Measurements from ENCODE around the gene RCOR2. TPM values are rescaled to one million over a fixed set of nuclear protein-coding genes. Genes with fewer than 3 reads are reported as not detected.

Gene RCOR2
- polyA plus RNA-seq, 3 donors, result 10.4 to 11.8 (median 11.4) TPM

DNA sequence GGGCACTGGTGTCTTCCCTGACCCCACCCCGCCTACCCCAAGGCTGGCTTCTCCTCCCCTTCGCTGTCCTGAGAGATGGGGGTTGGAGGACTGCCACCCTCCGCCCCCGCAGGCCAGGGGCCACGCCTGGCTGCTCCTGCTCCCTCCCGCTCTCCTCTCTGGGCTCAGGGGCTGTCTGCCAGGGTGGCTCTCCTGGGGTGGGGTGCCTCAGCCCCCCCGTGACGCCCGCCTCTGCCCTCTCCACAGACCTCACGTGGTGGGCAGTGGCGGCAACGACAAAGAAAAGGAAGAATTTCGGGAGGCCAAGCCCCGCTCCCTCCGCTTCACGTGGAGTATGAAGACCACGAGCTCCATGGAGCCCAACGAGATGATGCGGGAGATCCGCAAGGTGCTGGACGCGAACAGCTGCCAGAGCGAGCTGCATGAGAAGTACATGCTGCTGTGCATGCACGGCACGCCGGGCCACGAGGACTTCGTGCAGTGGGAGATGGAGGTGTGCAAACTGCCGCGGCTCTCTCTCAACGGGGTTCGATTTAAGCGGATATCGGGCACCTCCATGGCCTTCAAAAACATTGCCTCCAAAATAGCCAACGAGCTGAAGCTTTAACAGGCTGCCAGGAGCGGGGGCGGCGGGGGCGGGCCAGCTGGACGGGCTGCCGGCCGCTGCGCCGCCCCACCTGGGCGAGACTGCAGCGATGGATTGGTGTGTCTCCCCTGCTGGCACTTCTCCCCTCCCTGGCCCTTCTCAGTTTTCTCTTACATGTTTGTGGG, 8.1 kb downstream of the RCOR2 start:
- DNase-seq (ENCODE audit: low read depth in 3 of 3, low spot score in 2 of 3), result no peak

GRCh38 chr11:63907808-63908530, 9.0 kb downstream of the RCOR2 start:
- no peak for DNase-seq (ENCODE audit: low read depth in 3 of 3, low spot score in 2 of 3)

GRCh38 chr11:63907063-63907462, 9.9 kb downstream of the RCOR2 start:
- no peak for DNase-seq (ENCODE audit: low read depth in 3 of 3, low spot score in 2 of 3)

DNA sequence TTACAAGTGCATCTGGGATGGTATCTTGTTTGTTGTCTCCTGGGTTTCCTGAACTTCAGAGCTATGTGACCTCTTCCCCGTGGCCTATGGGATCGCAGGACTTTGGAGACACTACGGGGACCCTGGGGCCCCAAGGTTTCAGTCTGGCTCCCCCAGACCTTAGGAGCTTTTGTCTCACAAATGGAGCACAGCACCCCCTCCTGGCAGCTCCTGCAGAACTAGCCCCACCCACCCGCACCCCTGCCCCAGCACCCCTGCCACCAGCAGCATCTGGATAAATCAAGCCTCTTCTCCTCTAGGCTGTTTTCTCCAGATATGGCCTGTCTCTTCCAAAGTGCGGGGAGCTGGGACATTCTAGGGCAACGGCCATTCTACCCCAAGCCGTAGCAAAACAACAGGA, 10.4 kb downstream of the RCOR2 start:
- DNase-seq (ENCODE audit: low read depth in 3 of 3, low spot score in 2 of 3), result no peak

GRCh38 chr11:63906087-63906486, 10.9 kb downstream of the RCOR2 start:
- DNase-seq (ENCODE audit: low read depth in 3 of 3, low spot score in 2 of 3), result no peak

DNA sequence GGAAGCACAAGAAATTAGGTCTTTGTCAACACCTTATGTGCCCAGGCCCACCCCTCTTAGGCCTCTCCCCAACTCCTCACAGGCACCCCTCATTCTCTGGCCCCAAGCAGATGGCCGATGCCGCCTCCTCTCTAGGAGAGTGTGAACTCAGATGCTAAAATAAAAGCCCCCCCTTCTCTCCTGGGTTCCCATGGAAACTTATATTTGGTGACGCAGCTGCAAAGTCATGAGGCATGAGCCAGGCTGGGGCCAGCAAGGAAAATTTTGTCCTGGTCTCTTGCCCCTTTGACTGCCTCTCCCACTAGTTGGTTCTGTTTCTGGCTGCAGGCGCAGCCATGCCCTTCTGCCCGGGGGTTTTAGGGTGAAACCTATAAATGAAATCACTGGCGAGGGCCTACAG, 11.8 kb downstream of the RCOR2 start:
- DNase-seq (ENCODE audit: low read depth in 3 of 3, low spot score in 2 of 3), result no peak

GRCh38 chr11:63904743-63905142, 12.2 kb downstream of the RCOR2 start:
- DNase-seq (ENCODE audit: low read depth in 3 of 3, low spot score in 2 of 3), result no peak

DNA sequence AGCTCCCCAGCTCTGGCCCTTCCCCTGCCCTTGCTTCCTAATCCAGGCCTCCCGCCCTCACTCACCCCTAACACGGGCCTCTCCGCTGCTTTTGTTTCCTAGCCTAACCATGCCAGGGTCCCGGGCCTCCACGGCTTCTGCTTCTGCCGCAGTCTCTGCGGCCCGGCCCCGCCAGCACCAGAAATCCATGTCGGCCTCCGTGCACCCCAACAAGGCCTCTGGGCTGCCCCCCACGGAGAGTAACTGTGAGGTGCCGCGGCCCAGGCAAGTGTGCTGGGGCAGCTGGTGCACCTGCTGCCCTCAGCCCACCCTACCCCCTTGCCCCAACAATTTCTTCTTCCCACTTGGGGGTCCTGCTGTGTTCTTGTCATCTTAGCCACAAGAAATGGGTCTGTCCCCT, 13.1 kb downstream of the RCOR2 start:
- DNase-seq (ENCODE audit: low read depth in 3 of 3, low spot score in 2 of 3), result no peak

GRCh38 chr11:63901660-63902059, 15.3 kb downstream of the RCOR2 start:
- DNase-seq (ENCODE audit: low read depth in 3 of 3, low spot score in 2 of 3), result no peak

DNA sequence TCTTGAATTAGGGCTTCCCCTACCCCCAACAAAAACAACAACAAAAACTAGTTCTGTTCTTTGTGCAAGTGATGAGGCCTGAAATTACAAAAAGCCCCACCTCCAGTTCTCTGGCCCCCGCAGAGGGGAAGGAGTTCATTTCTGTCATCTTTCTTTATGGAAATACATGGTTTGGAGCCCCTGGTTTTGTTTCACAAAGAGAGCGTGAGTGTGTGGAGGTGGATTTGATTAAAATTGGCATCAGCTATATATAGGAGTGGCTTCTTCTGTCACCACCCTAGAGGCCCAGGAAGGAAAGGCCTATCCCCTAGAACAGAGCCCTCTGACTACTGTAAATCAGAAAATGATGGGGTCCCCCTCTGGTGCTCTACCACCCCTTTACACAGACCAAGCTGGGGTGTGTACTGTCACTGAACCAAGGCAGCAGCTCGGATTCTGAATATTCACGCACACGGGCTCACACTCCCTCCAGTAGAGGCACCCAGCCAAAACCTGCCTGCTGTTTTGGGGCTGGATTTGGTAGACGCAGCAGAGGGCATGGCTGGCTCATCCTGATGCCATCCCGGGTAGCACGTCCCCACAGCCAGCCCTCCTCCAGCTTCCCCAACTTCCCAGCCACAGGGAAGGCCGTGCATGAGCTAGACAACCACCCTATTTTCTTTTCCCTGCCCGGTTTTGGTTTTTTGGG, 19.4 kb downstream of the RCOR2 start:
- DNase-seq (ENCODE audit: low read depth in 3 of 3, low spot score in 2 of 3), result no peak

DNA sequence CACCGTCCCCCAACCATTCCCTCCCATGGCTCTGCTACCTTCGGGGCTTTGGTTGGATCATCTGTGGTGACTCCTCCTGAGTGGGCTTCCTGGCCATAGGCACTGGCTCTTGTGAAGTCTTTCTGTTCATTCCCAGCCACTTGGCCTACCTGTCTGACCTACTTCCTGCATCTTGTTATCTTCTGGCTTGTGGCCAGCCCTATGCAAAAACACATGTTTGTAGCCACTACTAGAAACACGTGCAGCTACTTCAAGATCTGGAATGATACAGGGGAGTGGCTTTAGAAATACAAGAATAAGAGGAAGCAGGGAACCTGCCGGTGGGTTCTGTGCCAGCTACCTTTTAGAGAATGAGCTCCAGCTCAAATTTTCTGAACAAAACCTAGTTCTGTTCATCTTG, 20.9 kb downstream of the RCOR2 start:
- no peak for DNase-seq (ENCODE audit: low read depth in 3 of 3, low spot score in 2 of 3)

GRCh38 chr11:63893355-63893754, 23.6 kb downstream of the RCOR2 start:
- no peak for DNase-seq (ENCODE audit: low read depth in 3 of 3, low spot score in 2 of 3)

DNA sequence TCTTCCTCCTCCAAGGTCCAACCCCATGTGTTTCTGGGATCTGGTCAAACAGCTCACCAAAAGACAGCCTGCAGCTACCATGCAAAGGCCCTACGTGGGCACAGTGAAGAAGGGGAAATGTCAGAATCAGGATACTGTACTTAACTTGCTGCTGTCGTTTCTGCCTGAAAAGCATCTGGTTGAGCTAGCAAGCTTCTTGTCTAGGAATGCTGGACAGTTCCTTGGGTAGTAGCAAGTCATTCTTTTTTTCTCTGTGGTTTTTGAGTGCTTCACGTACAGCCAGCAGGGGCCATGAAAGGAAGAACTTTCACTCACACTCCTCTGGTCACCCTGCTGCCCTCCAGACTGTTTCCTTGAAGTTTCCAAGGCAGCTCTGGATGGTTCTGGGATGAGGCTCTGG, 24.7 kb downstream of the RCOR2 start:
- DNase-seq (ENCODE audit: low read depth in 3 of 3, low spot score in 2 of 3), result no peak

DNA sequence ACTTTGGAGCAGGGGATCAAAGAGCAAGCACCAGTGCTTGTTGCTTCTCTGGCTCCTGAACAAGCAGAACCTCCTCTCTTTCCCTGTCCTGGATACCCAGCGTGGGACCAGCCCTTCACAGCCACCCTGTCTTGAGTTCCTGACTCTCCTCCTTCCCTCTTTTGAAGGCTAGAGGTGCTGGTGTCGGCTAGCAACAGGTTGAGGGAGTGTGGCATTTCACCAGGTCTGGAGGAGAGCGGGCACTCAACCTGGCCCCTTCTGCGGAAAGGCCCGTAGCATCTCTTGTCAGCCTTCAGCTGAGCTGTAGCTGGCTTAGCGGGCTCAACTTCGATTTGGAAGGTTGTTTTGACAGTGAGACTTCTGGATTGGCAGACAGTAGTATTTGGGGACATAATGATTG, 26.6 kb downstream of the RCOR2 start:
- no peak for DNase-seq (ENCODE audit: low read depth in 3 of 3, low spot score in 2 of 3)

GRCh38 chr11:63889344-63889743, 27.6 kb downstream of the RCOR2 start:
- no peak for DNase-seq (ENCODE audit: low read depth in 3 of 3, low spot score in 2 of 3)

DNA sequence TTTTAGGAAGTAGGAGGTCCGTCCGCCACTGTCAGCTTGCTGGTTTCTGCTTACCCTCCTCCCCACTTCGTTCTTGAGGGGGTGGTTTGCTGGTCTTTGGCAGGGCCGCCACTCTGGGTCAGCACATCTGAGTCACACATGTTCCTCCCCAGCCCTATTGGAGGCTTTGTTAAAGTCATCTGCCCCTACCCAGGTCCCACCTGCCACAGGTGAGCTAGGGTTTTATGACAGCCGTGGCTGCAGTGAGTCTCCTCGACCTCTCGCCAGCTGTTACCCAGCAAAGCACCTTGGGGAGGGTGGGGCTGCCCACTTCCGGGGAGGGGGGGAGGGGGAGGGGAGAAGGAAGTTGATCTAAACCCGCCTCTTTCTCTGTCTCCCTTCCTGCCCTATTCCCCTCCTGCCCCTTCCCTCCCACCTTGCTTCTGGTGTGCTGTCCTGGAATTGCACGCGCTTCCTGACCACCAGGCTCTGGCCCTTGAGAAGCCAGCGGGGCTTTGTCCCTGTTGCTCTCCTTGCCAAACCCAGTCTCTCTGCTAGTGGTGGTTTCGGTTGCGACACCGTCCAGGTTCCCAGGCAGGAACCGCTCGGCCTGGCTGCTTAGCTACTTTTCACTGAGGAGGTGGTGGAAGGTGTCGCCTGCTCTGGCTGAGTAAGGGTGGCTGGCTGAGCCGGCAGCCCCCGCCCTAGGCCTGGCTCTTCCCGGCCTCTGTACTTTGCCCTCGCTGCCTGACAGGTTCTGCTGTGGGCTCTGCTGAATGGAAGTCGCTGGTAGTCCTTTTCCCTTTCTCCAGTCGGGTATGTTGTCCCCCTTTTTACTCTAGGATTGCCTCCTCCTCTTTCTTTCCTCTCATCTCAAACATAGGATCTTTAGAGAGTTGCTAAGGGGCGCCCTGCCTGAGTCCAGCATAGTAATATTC, 28.5 kb downstream of the RCOR2 start:
- no peak for DNase-seq (ENCODE audit: low read depth in 3 of 3, low spot score in 2 of 3)

- no peak for DNase-seq (ENCODE audit: low read depth in 3 of 3, low spot score in 2 of 3)
These were observed 29.5 kb downstream of the RCOR2 start for GRCh38 chr11:63887386-63887999.

- DNase-seq (ENCODE audit: low read depth in 3 of 3, low spot score in 2 of 3), result no peak
These were observed 32.6 kb downstream of the RCOR2 start for GRCh38 chr11:63884196-63884932.

DNA sequence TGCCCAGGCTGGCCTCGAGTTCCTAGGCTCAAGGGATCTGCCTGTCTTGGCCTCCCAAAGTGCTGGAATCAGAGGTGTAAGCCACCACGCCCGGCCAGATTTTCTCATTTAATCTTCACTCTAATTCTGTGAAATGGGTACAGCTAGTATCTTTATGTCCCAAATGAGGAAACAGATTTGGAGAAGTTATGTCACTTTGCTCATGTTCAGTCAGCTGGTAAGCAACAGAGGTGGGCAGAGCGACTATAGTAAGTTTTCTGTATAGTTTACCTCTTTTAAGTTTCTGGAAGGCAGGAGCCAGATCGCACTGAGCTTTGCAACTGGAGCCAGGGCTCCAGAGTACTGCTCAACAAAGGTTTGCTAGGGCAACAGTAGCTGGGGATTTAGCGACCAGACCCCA, 33.2 kb downstream of the RCOR2 start:
- DNase-seq (ENCODE audit: low read depth in 3 of 3, low spot score in 2 of 3), result no peak
